IMR-90 (cell line): ENCODE measurements around the gene ANKRD52. TPM values are rescaled to one million over a fixed set of nuclear protein-coding genes. Genes with fewer than 3 reads are reported as not detected.

Experiments used
- ATAC-seq: fragments of 200-7000 bp; cut with Tn5 transposase; 2 replicates; pipeline ENCODE4 v1.9.1; 2020; ENCODE audit warnings: low read depth, mild to moderate bottlenecking, moderate library complexity
- BruUV-seq: library from RNA; stranded (reverse); fragments of 400-500 nt; replicated peaks from 2 replicates; lab custom pipeline; 2021; lab: Mats Ljungman, UMichigan
- CTCF ChIA-PET: fragments of 300-600 bp; formaldehyde crosslinking; extraction: SDS; loops from one replicate; lab custom pipeline; 2021; ENCODE audit warnings: antibody characterized with exemption; lab: Yijun Ruan, JAX
- POLR2A ChIA-PET: fragments of 300-600 bp; sonication (Branson Sonifier 250); formaldehyde crosslinking; loops from one replicate; lab custom pipeline; 2022; ENCODE audit warnings: antibody characterized with exemption; ENCODE audit not compliant: unreplicated experiment; lab: Charles Lee
- DNase-seq: peaks from one replicate; pipeline ENCODE4 v3.0.0; 2013
- H2AFZ ChIP-seq: replicated peaks from 2 replicates; pipeline ENCODE3; 2013; ENCODE audit warnings: low read length, mild to moderate bottlenecking; ENCODE audit not compliant: poor library complexity
- H2AK5ac ChIP-seq: 2 replicates; pipeline ENCODE4 v1.6.1; 2013; ENCODE audit warnings: low read depth, low read length, inconsistent platforms
- H2AK9ac ChIP-seq: replicated peaks from 2 replicates; pipeline ENCODE3; 2013; ENCODE audit warnings: mild to moderate bottlenecking, low read depth, low read length, moderate library complexity; ENCODE audit not compliant: poor library complexity
- H2BK120ac ChIP-seq: 2 replicates; pipeline ENCODE4 v1.6.1; 2013; ENCODE audit warnings: low read depth, low read length, inconsistent platforms
- H2BK15ac ChIP-seq: 3 replicates; pipeline ENCODE4 v1.6.1; 2013; ENCODE audit warnings: low read depth, low read length, inconsistent platforms
- H2BK20ac ChIP-seq: 2 replicates; pipeline ENCODE4 v1.6.1; 2013; ENCODE audit warnings: low read depth, mild to moderate bottlenecking, inconsistent platforms, low read length, moderate library complexity
- H2BK5ac ChIP-seq: 2 replicates; pipeline ENCODE4 v1.6.1; 2013; ENCODE audit warnings: mild to moderate bottlenecking, low read depth, low read length, inconsistent platforms; ENCODE audit not compliant: poor library complexity, severe bottlenecking
- H3K14ac ChIP-seq: replicated peaks from 2 replicates; pipeline ENCODE4 v1.6.1; 2013; ENCODE audit warnings: low read depth, low read length, inconsistent platforms
- H3K18ac ChIP-seq: 2 replicates; pipeline ENCODE4 v1.6.1; 2013; ENCODE audit warnings: low read depth, low read length, control low read depth
- H3K23ac ChIP-seq: 2 replicates; pipeline ENCODE4 v1.6.1; 2013; ENCODE audit warnings: low read depth, low read length, inconsistent platforms
- H3K27ac ChIP-seq: 2 replicates; pipeline ENCODE4 v1.5.1; 2013; ENCODE audit warnings: mild to moderate bottlenecking, control low read depth, low read length; ENCODE audit not compliant: insufficient read depth
- H3K27me3 ChIP-seq: 2 replicates; pipeline ENCODE4 v1.6.1; 2013; ENCODE audit warnings: low read length; ENCODE audit not compliant: control insufficient read depth, insufficient read depth
- H3K36me3 ChIP-seq: 2 replicates; pipeline ENCODE4 v1.6.1; 2013; ENCODE audit warnings: low read length, mixed read lengths; ENCODE audit not compliant: control insufficient read depth, insufficient read depth
- H3K4ac ChIP-seq: 2 replicates; pipeline ENCODE4 v1.6.1; 2013; ENCODE audit warnings: low read depth, low read length, inconsistent platforms
- H3K4me1 ChIP-seq: 2 replicates; pipeline ENCODE4 v1.6.1; 2013; ENCODE audit warnings: low read length, mixed read lengths; ENCODE audit not compliant: control insufficient read depth, insufficient read depth
- H3K4me2 ChIP-seq: 2 replicates; pipeline ENCODE4 v1.6.1; 2013; ENCODE audit warnings: low read depth, mild to moderate bottlenecking, control low read depth, low read length, moderate library complexity
- H3K4me3 ChIP-seq: 2 replicates; pipeline ENCODE4 v1.5.1; 2013; ENCODE audit warnings: low read depth, mild to moderate bottlenecking, control low read depth, low read length, moderate library complexity; ENCODE audit not compliant: insufficient read depth
- H3K56ac ChIP-seq: 2 replicates; pipeline ENCODE4 v1.6.1; 2013; ENCODE audit warnings: low read length, inconsistent platforms; ENCODE audit not compliant: insufficient read depth; ENCODE audit errors: extremely low read depth
- H3K79me1 ChIP-seq, 2 experiments: 2 replicates each; pipeline ENCODE4 v1.6.1; 2013; ENCODE audit warnings: low read length in 2 of 2, inconsistent platforms in 1 of 2, low read depth in 1 of 2
- H3K9ac ChIP-seq: 2 replicates; pipeline ENCODE4 v1.6.1; 2013; ENCODE audit warnings: low read depth, low read length, control low read depth
- H3K9me1 ChIP-seq: 2 replicates; pipeline ENCODE4 v1.6.1; 2013; ENCODE audit warnings: low read length, inconsistent platforms; ENCODE audit not compliant: insufficient read depth
- H3K9me3 ChIP-seq: 2 replicates; pipeline ENCODE4 v1.6.1; 2013; ENCODE audit warnings: low read length; ENCODE audit not compliant: control insufficient read depth, insufficient read depth
- H4K20me1 ChIP-seq: 2 replicates; pipeline ENCODE4 v1.6.1; 2013; ENCODE audit warnings: low read length, inconsistent platforms; ENCODE audit not compliant: insufficient read depth
- H4K5ac ChIP-seq: 2 replicates; pipeline ENCODE4 v1.6.1; 2013; ENCODE audit warnings: mild to moderate bottlenecking, low read depth, low read length, control low read depth
- H4K8ac ChIP-seq, 2 experiments: 2 replicates each; pipeline ENCODE4 v1.6.1; 2013; ENCODE audit warnings: low read depth in 2 of 2, low read length in 2 of 2, control low read depth in 1 of 2, inconsistent platforms in 1 of 2
- H4K91ac ChIP-seq: 2 replicates; pipeline ENCODE4 v1.6.1; 2013; ENCODE audit warnings: low read depth, low read length, inconsistent platforms; ENCODE audit not compliant: insufficient read depth
- CHD1 ChIP-seq: IDR thresholded peaks from 2 replicates; pipeline ENCODE4 v1.6.1; 2012; ENCODE audit warnings: low read depth, low read length, improper control_type of control experiment
- CTCF ChIP-seq: conservative IDR thresholded peaks from 2 replicates; pipeline ENCODE4 v1.5.1; 2012; ENCODE audit warnings: mild to moderate bottlenecking, low read depth, low read length, improper control_type of control experiment
- FOS ChIP-seq: fragments of 150-350 bp; IDR thresholded peaks from 2 replicates; pipeline ENCODE4 v1.6.1; 2016; ENCODE audit warnings: low read depth, low read length
- MAFK ChIP-seq: IDR thresholded peaks from 2 replicates; pipeline ENCODE4 v1.6.1; 2012; ENCODE audit warnings: low read depth, low read length, improper control_type of control experiment
- MAZ ChIP-seq: IDR thresholded peaks from 2 replicates; pipeline ENCODE4 v1.6.1; 2012; ENCODE audit warnings: low read depth, mild to moderate bottlenecking, low read length, improper control_type of control experiment, moderate library complexity, borderline replicate concordance
- MXI1 ChIP-seq: IDR thresholded peaks from 2 replicates; pipeline ENCODE4 v1.6.1; 2012; ENCODE audit warnings: low read depth, mild to moderate bottlenecking, low read length, moderate library complexity, borderline replicate concordance
- RAD21 ChIP-seq: IDR thresholded peaks from 2 replicates; pipeline ENCODE4 v1.6.1; 2012; ENCODE audit warnings: low read length, improper control_type of control experiment
- RCOR1 ChIP-seq: IDR thresholded peaks from 2 replicates; pipeline ENCODE4 v1.6.1; 2012; ENCODE audit warnings: mild to moderate bottlenecking, low read length, improper control_type of control experiment; ENCODE audit not compliant: insufficient replicate concordance
- SMC3 ChIP-seq: fragments of 150-350 bp; IDR thresholded peaks from 2 replicates; pipeline ENCODE4 v1.6.1; 2016; ENCODE audit warnings: low read depth, mild to moderate bottlenecking, antibody characterized with exemption, low read length, moderate library complexity
- WGBS, 2 experiments: methylation state at CpG; one replicate each; pipeline versions ENCODE4 v1.1.5 to v1.1.7; 2013; ENCODE audit warnings: missing lambda C conversion rate in 2 of 2; ENCODE audit not compliant: insufficient read length in 1 of 2; ENCODE audit errors: extremely low coverage in 2 of 2; 5-methylcytosine and 5-hydroxymethylcytosine counted together
- dilution Hi-C: fragments of 300-500 bp; cut with HindIII; formaldehyde crosslinking; loops from one replicate; pipeline ENCODE4 v1.14.3; 2018; ENCODE audit warnings: low sequenced_read_pairs; ENCODE audit not compliant: unreplicated experiment
- in situ Hi-C: fragments of 300-500 bp; cut with MboI; formaldehyde crosslinking; loops from 3 replicates; pipeline ENCODE4 v1.14.3; 2019; ENCODE audit warnings: low sequenced_read_pairs, inconsistent platforms, mixed read lengths
- intact Hi-C: fragments of 100-400 bp; cut with micrococcal nuclease; formaldehyde crosslinking; loops from 2 replicates; pipeline ENCODE4 v1.10.0; 2022
- polyA plus RNA-seq, 3 experiments: library from polyadenylated mRNA; depleted of rRNA; stranded (reverse); fragments of >200 nt; gene quantifications; 2 replicates each; pipeline ENCODE4 v1.2.3, GENCODE V29; 2012; ENCODE audit warnings: low replicate concordance in 1 of 3
- total RNA-seq: library from RNA; depleted of rRNA; stranded (reverse); fragments of >200 nt; gene quantifications from 2 replicates; pipeline ENCODE4 v1.2.3, GENCODE V29; 2012
- TF ChIP-seq, protein P1 (sequence below): fragments of 150-350 bp; IDR thresholded peaks from 2 replicates; pipeline ENCODE4 v1.6.1; 2017; ENCODE audit warnings: mild to moderate bottlenecking, antibody characterized with exemption, low read length, low read depth

Gene ANKRD52
- total and polyA plus RNA-seq, 2 of the 4 experiments (the other 2 are of a cell fraction) = 15.4 to 35.9 TPM

GRCh38 chr12:56234746-56235436 is 23.3 kb downstream of the ANKRD52 start:
- no peak overlapping the region for H2BK20ac ChIP-seq
- no peak overlapping the region for H3K56ac ChIP-seq
- H3K9me3 ChIP-seq = no peaks in the 10 kb centered on the region
- H2AK5ac ChIP-seq = no peak overlapping the region
- no peak overlapping the region for H3K4me3 ChIP-seq
- WGBS, 2 experiments = 84% methylated on average over 7 of the region's 16 CpGs; no CpG with 5 or more reads in 1 of the 2 experiments
- no peak overlapping the region for H4K91ac ChIP-seq
- no peak overlapping the region for H3K18ac ChIP-seq
- in situ Hi-C loops = no loop called here
- no peak overlapping the region for H3K4me2 ChIP-seq
- H3K27me3 ChIP-seq = no peaks in the 10 kb centered on the region
- H2AFZ ChIP-seq = no peak overlapping the region
- no TSS peak for BruUV-seq
- POLR2A ChIA-PET = no interaction called here
- H2BK5ac ChIP-seq = no peak overlapping the region
- CTCF ChIA-PET = no interaction called here
- H2BK15ac ChIP-seq = no peak overlapping the region
- H3K23ac ChIP-seq = no peak overlapping the region
- no peak overlapping the region for H4K8ac ChIP-seq
- dilution Hi-C loops = no loop called here
- H3K36me3 ChIP-seq = peaks cover 19% of the 10 kb centered on the region
- peaks cover 19% of the 10 kb centered on the region for H4K20me1 ChIP-seq
- no peak overlapping the region for H4K5ac ChIP-seq
- no peak overlapping the region for H3K27ac ChIP-seq
- H3K4me1 ChIP-seq = peaks cover 5% of the 10 kb centered on the region; the same call in 1 of the 2 replicates
- H3K14ac ChIP-seq = no peak overlapping the region
- ATAC-seq (no peak), DNase-seq (no peak)
- H3K9ac ChIP-seq = no peak overlapping the region
- peaks cover 14% of the 10 kb centered on the region; the same call in 1 of the 2 replicates for H3K9me1 ChIP-seq
- TF ChIP-seq MAZ (no peak), CHD1 (no peak), SMC3 (no peak), FOS (no peak), MXI1 (no peak), CTCF (no peak), MAFK (no peak), RCOR1 (no peak), RAD21 (no peak)
- TF ChIP-seq, protein P1, sequence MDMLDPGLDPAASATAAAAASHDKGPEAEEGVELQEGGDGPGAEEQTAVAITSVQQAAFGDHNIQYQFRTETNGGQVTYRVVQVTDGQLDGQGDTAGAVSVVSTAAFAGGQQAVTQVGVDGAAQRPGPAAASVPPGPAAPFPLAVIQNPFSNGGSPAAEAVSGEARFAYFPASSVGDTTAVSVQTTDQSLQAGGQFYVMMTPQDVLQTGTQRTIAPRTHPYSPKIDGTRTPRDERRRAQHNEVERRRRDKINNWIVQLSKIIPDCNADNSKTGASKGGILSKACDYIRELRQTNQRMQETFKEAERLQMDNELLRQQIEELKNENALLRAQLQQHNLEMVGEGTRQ = no peak
- H2BK120ac ChIP-seq = no peak overlapping the region
- intact Hi-C loops = no loop called here
- peaks cover 0 to 14% of the 10 kb centered on the region in 2 experiments; a peak in 2 of 4 replicates for H3K79me1 ChIP-seq
- H3K4ac ChIP-seq = no peak overlapping the region
- H2AK9ac ChIP-seq = no peak overlapping the region
